Mesenchymal stem cell (in vitro differentiated cells and primary cell): ENCODE measurements around the gene ATXN7L1.

Source experiments
- DNase-seq: peaks from one replicate; pipeline ENCODE4 v3.0.0-alpha.2; 2013
- H2AFZ ChIP-seq: one replicate; pipeline ENCODE4 v1.6.1; 2013; ENCODE audit warnings: low read depth, mild to moderate bottlenecking, control low read depth, inconsistent platforms, low read length, moderate library complexity
- H2AK5ac ChIP-seq: 2 replicates; pipeline ENCODE4 v1.6.1; 2013; ENCODE audit warnings: low read length, moderate library complexity, mild to moderate bottlenecking, inconsistent platforms; ENCODE audit not compliant: severe bottlenecking
- H2BK120ac ChIP-seq: one replicate; pipeline ENCODE4 v1.6.1; 2013; ENCODE audit warnings: low read depth, mild to moderate bottlenecking, inconsistent platforms, low read length, moderate library complexity
- H2BK12ac ChIP-seq, 2 experiments: one replicate each; pipeline ENCODE4 v1.6.1; 2013; ENCODE audit warnings: inconsistent platforms in 2 of 2, low read length in 2 of 2, mild to moderate bottlenecking in 2 of 2, moderate library complexity in 2 of 2, control low read depth in 1 of 2
- H2BK15ac ChIP-seq: one replicate; pipeline ENCODE4 v1.6.1; 2013; ENCODE audit warnings: mild to moderate bottlenecking, low read depth, inconsistent platforms; ENCODE audit not compliant: poor library complexity, severe bottlenecking
- H2BK5ac ChIP-seq: 2 replicates; pipeline ENCODE4 v1.6.1; 2013; ENCODE audit warnings: low read depth, mild to moderate bottlenecking, low read length, control low read depth, inconsistent platforms; ENCODE audit not compliant: poor library complexity, severe bottlenecking
- H3K14ac ChIP-seq, 2 experiments: one replicate each; pipeline ENCODE4 v1.6.1; 2013; ENCODE audit warnings: inconsistent platforms in 2 of 2, low read length in 2 of 2, control low read depth in 1 of 2, mild to moderate bottlenecking in 1 of 2, moderate library complexity in 1 of 2
- H3K18ac ChIP-seq, 2 experiments: one replicate each; pipeline ENCODE4 v1.6.1; 2013; ENCODE audit warnings: inconsistent platforms in 2 of 2, low read length in 2 of 2, control low read depth in 1 of 2, low read depth in 1 of 2, mild to moderate bottlenecking in 1 of 2
- H3K23ac ChIP-seq, 2 experiments: one replicate each; pipeline ENCODE4 v1.6.1; 2013; ENCODE audit warnings: inconsistent platforms in 2 of 2, low read length in 2 of 2, mild to moderate bottlenecking in 2 of 2, moderate library complexity in 2 of 2, control low read depth in 1 of 2
- H3K27ac ChIP-seq: 2 replicates; pipeline ENCODE4 v1.5.1; 2013; ENCODE audit warnings: mild to moderate bottlenecking, moderate library complexity, low read length, control low read depth, inconsistent platforms; ENCODE audit not compliant: poor library complexity, severe bottlenecking
- H3K27me3 ChIP-seq, 2 experiments: 2 replicates each; pipeline versions ENCODE4 v1.6.1 to v1.7.0; 2013; ENCODE audit warnings: low read length in 2 of 2, mild to moderate bottlenecking in 2 of 2, moderate library complexity in 2 of 2, control low read depth in 1 of 2, inconsistent platforms in 1 of 2; ENCODE audit not compliant: control insufficient read depth in 1 of 2, insufficient read depth in 1 of 2
- H3K36me3 ChIP-seq, 2 experiments: 2 replicates each; pipeline versions ENCODE4 v1.6.1 to v1.7.0; 2013; ENCODE audit warnings: low read length in 2 of 2, control low read depth in 1 of 2, inconsistent platforms in 1 of 2, low read depth in 1 of 2, mild to moderate bottlenecking in 1 of 2; ENCODE audit not compliant: insufficient read depth in 2 of 2, control insufficient read depth in 1 of 2
- H3K4ac ChIP-seq, 2 experiments: one replicate each; pipeline ENCODE4 v1.6.1; 2013; ENCODE audit warnings: inconsistent platforms in 2 of 2, low read length in 2 of 2, mild to moderate bottlenecking in 2 of 2, moderate library complexity in 2 of 2, control low read depth in 1 of 2, low read depth in 1 of 2
- H3K4me1 ChIP-seq: 2 replicates; pipeline ENCODE4 v1.6.1; 2013; ENCODE audit warnings: low read depth, low read length, control low read depth; ENCODE audit not compliant: control insufficient read depth, insufficient read depth
- H3K4me2 ChIP-seq: 2 replicates; pipeline ENCODE4 v1.6.1; 2013; ENCODE audit warnings: low read length, mild to moderate bottlenecking, inconsistent platforms; ENCODE audit not compliant: poor library complexity, severe bottlenecking
- H3K4me3 ChIP-seq, 2 experiments: 2 replicates each; pipeline versions ENCODE4 v1.5.1 to v1.7.0; 2013; ENCODE audit warnings: low read length in 2 of 2, mild to moderate bottlenecking in 2 of 2, control low read depth in 1 of 2, low read depth in 1 of 2; ENCODE audit not compliant: insufficient read depth in 1 of 2
- H3K79me1 ChIP-seq: replicated peaks from 2 replicates; pipeline ENCODE4 v1.6.1; 2013; ENCODE audit warnings: mild to moderate bottlenecking, control low read depth, low read length, inconsistent platforms; ENCODE audit not compliant: poor library complexity, severe bottlenecking
- H3K9ac ChIP-seq: 2 replicates; pipeline ENCODE4 v1.7.0; 2013; ENCODE audit warnings: mild to moderate bottlenecking, low read length, moderate library complexity
- H3K9me3 ChIP-seq: 2 replicates; pipeline ENCODE4 v1.7.0; 2013; ENCODE audit warnings: mild to moderate bottlenecking, low read length; ENCODE audit not compliant: control insufficient read depth
- H4K8ac ChIP-seq: one replicate; pipeline ENCODE4 v1.6.1; 2013; ENCODE audit warnings: inconsistent platforms, mild to moderate bottlenecking, low read length, moderate library complexity
- H4K91ac ChIP-seq: one replicate; pipeline ENCODE4 v1.6.1; 2013; ENCODE audit warnings: mild to moderate bottlenecking, low read length, inconsistent platforms
- WGBS: methylation state at CpG from one replicate; pipeline ENCODE4 v1.1.7; 2013; ENCODE audit warnings: mixed read lengths; 5-methylcytosine and 5-hydroxymethylcytosine counted together

Gene ATXN7L1

DNA sequence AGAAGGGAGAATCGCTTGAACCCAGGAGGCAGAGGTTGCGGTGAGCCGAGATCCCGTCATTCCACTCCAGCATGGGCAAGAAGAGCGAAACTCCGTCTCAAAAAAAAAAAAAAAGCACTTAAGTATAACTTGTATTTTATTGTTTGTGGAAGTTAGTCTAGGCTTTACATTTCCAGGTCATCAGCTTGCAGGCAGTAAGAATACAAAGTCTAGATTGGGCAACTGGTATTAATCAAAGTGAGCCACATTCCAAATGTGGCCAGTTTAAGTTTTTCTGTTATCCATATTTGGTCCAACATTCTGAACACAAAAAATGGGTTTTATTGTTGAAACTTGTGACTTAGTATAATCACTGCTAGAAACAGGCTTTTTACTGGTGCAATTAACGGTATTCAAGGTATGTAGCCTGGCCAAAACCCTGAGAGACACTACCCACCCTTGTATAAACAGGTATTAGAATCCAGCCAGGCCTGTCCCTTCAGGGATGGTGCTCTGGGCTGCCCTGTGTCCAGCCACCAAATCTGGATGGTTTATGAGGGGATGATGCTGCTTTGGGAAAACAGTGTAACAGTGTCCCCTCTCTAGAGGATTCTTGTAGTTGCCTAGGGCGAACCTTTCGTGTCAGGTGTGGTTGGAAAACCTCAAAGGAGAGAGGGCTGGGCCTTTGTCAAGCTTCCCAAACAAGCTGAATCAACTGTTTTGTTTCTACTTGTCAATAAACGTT, 173.0 kb downstream of the ATXN7L1 start:
- Histone ChIP-seq H3K36me3 (no peaks in the 10 kb centered on the region), H3K4me2 (no peak overlapping the region), H3K18ac (no peak overlapping the region), H3K27ac (no peak overlapping the region), H2BK15ac (no peak overlapping the region), H3K23ac (peak overlapping the region in 1 of 2 experiments; percentile 40), H4K8ac (no peak overlapping the region), H2BK5ac (no peak overlapping the region), H3K79me1 (peaks cover 4% of the 10 kb centered on the region), H3K27me3 (no peaks in the 10 kb centered on the region), H3K4ac (no peak overlapping the region), H3K9me3 (no peaks in the 10 kb centered on the region), H3K14ac (no peak overlapping the region), H4K91ac (no peak overlapping the region), H3K9ac (no peak overlapping the region), H3K4me1 (peaks cover 3% of the 10 kb centered on the region), H3K4me3 (no peak overlapping the region), H2AFZ (no peak overlapping the region), H2AK5ac (no peak overlapping the region), H2BK12ac (no peak overlapping the region), H2BK120ac (no peak overlapping the region)
- 92% methylated on average over 8 of the region's 10 CpGs for WGBS
- no peak for DNase-seq

DNA sequence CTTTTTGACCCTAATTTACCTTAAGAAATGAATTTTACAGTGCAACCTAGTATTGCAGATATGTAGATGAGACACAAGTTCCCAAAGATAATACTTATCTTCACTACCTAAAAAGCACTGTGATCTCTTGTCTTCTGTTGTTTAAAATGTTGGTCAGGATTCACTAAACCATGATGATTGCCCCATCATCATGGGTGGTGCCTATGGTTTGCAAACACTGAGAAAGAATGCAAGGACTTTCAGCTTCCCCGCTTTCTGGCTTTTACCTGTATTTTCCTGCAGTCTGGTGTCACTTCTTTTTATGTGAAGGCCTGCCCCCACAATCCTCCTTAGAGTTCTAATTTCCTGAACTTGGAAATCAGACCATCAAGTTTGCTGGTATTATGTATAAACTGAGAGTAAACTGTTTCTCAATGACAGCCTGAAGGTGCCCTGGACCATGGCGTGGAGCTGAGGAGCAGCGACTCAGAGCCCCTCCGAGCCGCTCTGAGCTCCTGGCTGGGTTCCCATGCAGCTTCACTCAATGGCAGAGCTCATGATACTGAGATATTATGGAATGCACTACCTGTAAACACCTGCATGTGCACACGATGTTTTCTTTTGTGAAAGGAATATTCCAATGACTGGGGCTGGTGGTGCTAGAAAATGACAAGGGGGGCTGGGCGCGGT, 176.7 kb downstream of the ATXN7L1 start:
- Histone ChIP-seq H4K8ac (no peak overlapping the region), H3K4me2 (no peak overlapping the region), H2BK12ac (no peak overlapping the region), H3K9ac (no peak overlapping the region), H3K4ac (no peak overlapping the region), H2BK120ac (no peak overlapping the region), H3K18ac (no peak overlapping the region), H3K14ac (no peak overlapping the region), H2BK15ac (no peak overlapping the region), H4K91ac (no peak overlapping the region), H3K36me3 (peaks cover 5 to 11% of the 10 kb centered on the region in 2 experiments), H3K4me3 (no peak overlapping the region), H2BK5ac (no peak overlapping the region), H3K27me3 (no peaks in the 10 kb centered on the region), H2AFZ (no peak overlapping the region), H3K79me1 (no peaks in the 10 kb centered on the region), H3K4me1 (no peaks in the 10 kb centered on the region), H2AK5ac (no peak overlapping the region), H3K23ac (no peak overlapping the region), H3K27ac (no peak overlapping the region), H3K9me3 (no peaks in the 10 kb centered on the region)
- over 99% methylated on average over 8 of the region's 8 CpGs for WGBS
- DNase-seq: no peak

DNA sequence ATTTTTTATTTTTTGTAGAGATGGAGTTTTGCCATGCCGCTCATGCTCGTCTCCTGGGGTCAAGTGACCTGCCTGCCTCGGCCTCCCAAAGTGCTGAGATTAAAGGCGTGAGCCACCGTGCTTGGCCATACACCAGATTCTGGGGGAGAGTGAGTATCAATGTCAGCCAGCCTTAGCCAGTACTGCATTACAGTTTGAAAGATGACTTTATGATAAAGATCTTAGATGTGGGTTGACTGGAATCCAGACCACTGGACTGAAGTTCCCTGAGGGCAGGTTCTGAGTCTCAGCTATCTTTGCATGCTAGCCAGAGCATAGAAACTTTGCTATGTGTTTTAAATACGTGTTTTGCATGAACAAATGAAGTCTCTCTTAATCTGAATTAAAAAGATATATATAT, 177.9 kb downstream of the ATXN7L1 start:
- Histone ChIP-seq H3K4me1 (no peaks in the 10 kb centered on the region), H2BK12ac (no peak overlapping the region), H3K14ac (no peak overlapping the region), H3K9ac (no peak overlapping the region), H2BK120ac (no peak overlapping the region), H3K36me3 (peaks cover 5 to 11% of the 10 kb centered on the region in 2 experiments), H2BK5ac (no peak overlapping the region), H3K4me3 (no peak overlapping the region), H3K4me2 (no peak overlapping the region), H3K4ac (no peak overlapping the region), H2AFZ (no peak overlapping the region), H3K23ac (no peak overlapping the region), H3K18ac (no peak overlapping the region), H3K27me3 (no peaks in the 10 kb centered on the region), H2AK5ac (no peak overlapping the region), H3K79me1 (no peaks in the 10 kb centered on the region), H3K27ac (no peak overlapping the region), H4K8ac (no peak overlapping the region), H2BK15ac (no peak overlapping the region), H3K9me3 (no peaks in the 10 kb centered on the region), H4K91ac (no peak overlapping the region)
- no peak for DNase-seq
- 90% methylated on average over 5 of the region's 6 CpGs for WGBS

DNA sequence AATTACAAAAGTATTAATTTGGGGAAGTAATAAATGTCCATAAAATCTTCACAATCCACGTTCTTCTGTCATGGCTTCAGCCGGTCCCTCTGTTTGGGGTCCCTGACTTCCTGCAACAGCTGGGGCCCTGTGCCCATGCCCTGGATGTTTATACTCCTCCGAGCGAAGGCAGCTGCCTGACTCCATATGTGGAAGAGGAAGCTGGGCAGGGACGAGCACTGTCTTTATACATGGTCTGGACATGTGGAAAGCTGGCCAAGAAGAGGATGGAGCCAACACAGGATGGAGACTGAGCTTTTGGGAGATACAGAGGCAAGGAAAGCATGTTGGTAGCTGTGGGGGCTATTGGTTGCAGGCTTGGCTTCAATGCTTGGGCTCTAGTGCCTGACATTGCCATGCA, 178.6 kb downstream of the ATXN7L1 start:
- H2BK15ac ChIP-seq: no peak overlapping the region
- 81% methylated on average over 5 of the region's 5 CpGs for WGBS
- H3K9ac ChIP-seq: no peak overlapping the region
- H3K4me1 ChIP-seq: no peaks in the 10 kb centered on the region
- H3K14ac ChIP-seq: no peak overlapping the region
- H3K4ac ChIP-seq: no peak overlapping the region
- H3K23ac ChIP-seq: no peak overlapping the region
- H2AK5ac ChIP-seq: no peak overlapping the region
- H4K91ac ChIP-seq: no peak overlapping the region
- H3K27me3 ChIP-seq: no peaks in the 10 kb centered on the region
- H2AFZ ChIP-seq: no peak overlapping the region
- no peak overlapping the region for H2BK12ac ChIP-seq
- peaks cover 5 to 11% of the 10 kb centered on the region in 2 experiments for H3K36me3 ChIP-seq
- H2BK5ac ChIP-seq: no peak overlapping the region
- H2BK120ac ChIP-seq: no peak overlapping the region
- no peak for DNase-seq
- no peak overlapping the region for H3K4me3 ChIP-seq
- H4K8ac ChIP-seq: no peak overlapping the region
- H3K4me2 ChIP-seq: no peak overlapping the region
- H3K27ac ChIP-seq: no peak overlapping the region
- no peaks in the 10 kb centered on the region for H3K9me3 ChIP-seq
- H3K79me1 ChIP-seq: no peaks in the 10 kb centered on the region
- no peak overlapping the region for H3K18ac ChIP-seq
